ES-I3 (cell line): Measurements from ENCODE around the gene UST.

Experiments used
- H3K36me3 ChIP-seq: 2 replicates; pipeline ENCODE4 v1.6.1; 2013; ENCODE audit warnings: mild to moderate bottlenecking, low read length, control low read depth, moderate library complexity; ENCODE audit not compliant: insufficient read depth
- H3K4me1 ChIP-seq: 2 replicates; pipeline ENCODE4 v1.6.1; 2013; ENCODE audit warnings: mild to moderate bottlenecking, control low read depth, low read length; ENCODE audit not compliant: insufficient read depth
- H3K9ac ChIP-seq: 2 replicates; pipeline ENCODE4 v1.6.1; 2013; ENCODE audit warnings: low read depth, mild to moderate bottlenecking, low read length, moderate library complexity
- H3K9me3 ChIP-seq: 2 replicates; pipeline ENCODE4 v1.6.1; 2013; ENCODE audit warnings: mild to moderate bottlenecking, low read length, moderate library complexity; ENCODE audit not compliant: control insufficient read depth, insufficient read depth

UST gene

GRCh38 chr6:149052350-149053106 lies 305.7 kb downstream of the UST start:
- peaks cover 3% of the 10 kb centered on the region; the same call in 1 of the 2 replicates for H3K4me1 ChIP-seq
- no peaks in the 10 kb centered on the region for H3K36me3 ChIP-seq
- no peaks in the 10 kb centered on the region for H3K9me3 ChIP-seq
- no peak overlapping the region for H3K9ac ChIP-seq

DNA sequence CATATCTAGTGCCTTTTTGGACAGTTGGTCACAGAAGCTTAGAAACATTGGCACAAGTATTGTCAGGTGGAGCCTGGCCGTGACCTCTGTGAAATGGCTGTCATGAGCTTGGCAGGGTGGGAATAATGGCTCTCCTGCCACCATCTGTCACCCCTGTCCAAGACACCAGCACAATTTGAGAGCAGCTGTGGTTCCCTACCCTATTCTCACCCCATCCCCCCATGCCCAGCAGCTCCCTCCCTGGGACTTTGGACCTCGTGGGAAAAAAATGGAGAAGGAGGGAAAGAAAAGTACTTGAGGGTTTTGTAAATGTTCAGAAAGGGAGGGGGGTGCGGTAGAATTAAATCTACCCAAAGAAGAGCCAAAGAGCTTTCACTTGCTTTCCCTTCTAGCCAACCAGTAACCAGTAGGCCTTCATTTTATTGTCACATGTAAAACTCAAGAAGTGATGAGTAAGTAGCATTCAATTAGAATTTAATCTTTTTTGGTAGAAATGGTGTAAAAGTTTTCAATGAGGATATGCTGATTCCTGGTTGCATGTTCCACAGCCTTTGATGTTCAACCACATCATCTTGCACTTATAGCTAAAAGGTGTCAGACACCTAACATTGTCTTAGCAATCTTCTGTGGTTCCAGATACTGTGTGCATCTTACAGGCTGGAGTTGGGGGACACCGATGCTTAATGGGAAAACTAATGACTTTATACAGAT lies 307.2 kb downstream of the UST start:
- no peak overlapping the region for H3K9ac ChIP-seq
- H3K4me1 ChIP-seq, result peaks cover 5% of the 10 kb centered on the region
- H3K36me3 ChIP-seq, result no peaks in the 10 kb centered on the region
- no peaks in the 10 kb centered on the region for H3K9me3 ChIP-seq

DNA sequence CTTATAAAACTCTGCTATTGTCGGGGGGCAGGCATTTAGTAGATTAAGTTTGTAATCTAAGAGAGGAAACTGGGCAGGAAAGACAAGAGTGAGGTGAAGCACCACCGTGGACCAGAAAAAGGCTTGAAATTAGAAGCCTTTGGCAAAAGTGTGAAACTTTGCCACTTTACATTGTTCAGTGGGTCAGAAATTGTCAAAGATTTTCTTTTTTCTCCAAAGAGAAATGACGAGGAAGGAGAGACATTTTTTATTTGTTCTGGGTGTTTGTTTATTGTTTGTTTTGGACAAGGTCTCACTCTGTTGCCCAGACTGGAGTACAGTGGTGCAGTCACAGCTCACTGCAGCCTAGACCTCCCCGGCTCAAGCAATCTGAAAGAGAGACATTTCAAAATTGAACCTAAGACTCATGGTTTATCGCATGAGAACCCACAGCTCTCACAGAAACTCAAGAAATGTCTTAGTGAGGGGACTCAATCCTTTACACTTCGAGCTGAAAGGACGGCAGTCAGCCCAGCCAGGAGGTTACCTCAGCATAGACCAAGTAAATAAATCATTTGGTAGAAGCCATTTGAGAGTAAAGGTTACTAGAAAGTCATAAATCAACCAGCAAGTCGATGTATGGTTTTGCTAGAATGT lies 307.8 kb downstream of the UST start:
- Histone ChIP-seq H3K9me3 (no peaks in the 10 kb centered on the region), H3K4me1 (peaks cover 11% of the 10 kb centered on the region)

DNA sequence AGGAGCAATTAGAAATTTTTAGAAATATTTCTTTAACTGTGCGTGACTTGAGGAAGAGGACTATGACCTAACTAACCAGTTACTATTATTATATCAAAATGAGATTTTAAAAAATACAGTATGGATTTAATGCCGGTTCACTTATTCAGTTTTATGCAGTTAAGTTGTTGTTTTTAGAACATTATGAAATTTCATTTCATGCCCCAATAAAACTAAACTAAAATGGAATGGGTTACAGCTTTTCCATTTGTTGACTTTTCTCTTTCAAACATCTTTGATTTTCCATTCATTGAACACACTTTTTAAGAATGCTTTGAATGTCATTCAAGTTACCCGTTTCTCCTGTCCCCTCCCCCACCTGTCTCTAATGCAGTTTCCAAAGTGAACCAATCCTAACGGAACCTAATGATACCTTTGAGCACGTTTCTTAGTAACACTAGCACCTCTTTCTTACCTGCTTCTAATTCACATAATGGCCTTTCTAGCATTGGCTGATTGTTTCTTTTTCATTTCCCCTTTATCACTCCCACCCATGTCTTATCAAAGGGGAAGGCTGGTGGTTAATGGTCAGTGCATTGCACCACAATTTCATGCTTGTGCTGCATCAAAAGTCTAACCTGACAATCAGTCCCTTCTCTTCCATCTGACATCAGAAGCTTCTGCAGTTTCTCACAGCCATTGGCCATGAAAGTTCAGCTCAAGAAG lies 308.5 kb downstream of the UST start:
- no peaks in the 10 kb centered on the region for H3K9me3 ChIP-seq
- no peaks in the 10 kb centered on the region for H3K36me3 ChIP-seq
- peaks cover 11% of the 10 kb centered on the region for H3K4me1 ChIP-seq
- H3K9ac ChIP-seq, result no peak overlapping the region

More for the DNA sequence above, 307.8 kb downstream of the UST start:
- H3K9ac ChIP-seq, result no peak overlapping the region
- no peaks in the 10 kb centered on the region for H3K36me3 ChIP-seq

DNA sequence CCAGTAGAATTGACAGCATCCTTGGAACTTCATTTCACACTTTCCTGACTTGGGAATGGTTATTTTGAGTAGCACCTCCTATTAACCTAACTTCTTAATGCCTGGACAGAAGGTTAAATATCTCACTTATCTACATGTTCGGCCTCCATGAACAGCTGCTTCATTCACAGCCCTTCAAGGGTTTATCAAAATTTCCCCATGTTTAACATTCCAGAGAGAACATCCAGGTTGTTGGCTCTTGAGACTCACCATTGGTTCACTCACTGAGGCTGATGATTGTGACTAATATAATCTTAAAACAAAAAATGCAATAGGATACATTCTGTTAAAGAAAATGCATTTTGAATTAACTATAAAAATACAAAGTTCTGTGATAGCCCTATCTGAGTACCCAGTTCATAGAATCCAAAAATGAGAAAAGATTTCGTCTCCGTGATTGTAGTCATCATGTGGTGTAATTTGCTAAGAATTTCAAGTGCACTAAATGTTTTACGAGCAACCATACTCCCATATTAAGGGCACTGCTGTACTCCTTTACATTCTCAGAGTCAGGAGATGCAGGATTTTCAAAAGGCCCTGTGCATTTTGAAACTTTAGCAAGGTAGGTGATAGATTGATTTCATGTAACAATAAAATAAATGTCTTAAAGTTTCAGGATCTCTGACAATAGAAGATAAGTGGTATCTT lies 310.1 kb downstream of the UST start:
- Histone ChIP-seq H3K9ac (no peak overlapping the region), H3K4me1 (peaks cover 8% of the 10 kb centered on the region), H3K36me3 (no peaks in the 10 kb centered on the region), H3K9me3 (no peaks in the 10 kb centered on the region)

- Histone ChIP-seq H3K9me3 (no peaks in the 10 kb centered on the region), H3K9ac (no peak overlapping the region), H3K4me1 (peaks cover 8% of the 10 kb centered on the region), H3K36me3 (no peaks in the 10 kb centered on the region)
Observed at GRCh38 chr6:149057464-149057840, 310.6 kb downstream of the UST start.

GRCh38 chr6:149059557-149059956 lies 312.7 kb downstream of the UST start:
- no peaks in the 10 kb centered on the region for H3K36me3 ChIP-seq
- H3K4me1 ChIP-seq, result peaks cover 8% of the 10 kb centered on the region
- no peak overlapping the region for H3K9ac ChIP-seq
- no peaks in the 10 kb centered on the region for H3K9me3 ChIP-seq

DNA sequence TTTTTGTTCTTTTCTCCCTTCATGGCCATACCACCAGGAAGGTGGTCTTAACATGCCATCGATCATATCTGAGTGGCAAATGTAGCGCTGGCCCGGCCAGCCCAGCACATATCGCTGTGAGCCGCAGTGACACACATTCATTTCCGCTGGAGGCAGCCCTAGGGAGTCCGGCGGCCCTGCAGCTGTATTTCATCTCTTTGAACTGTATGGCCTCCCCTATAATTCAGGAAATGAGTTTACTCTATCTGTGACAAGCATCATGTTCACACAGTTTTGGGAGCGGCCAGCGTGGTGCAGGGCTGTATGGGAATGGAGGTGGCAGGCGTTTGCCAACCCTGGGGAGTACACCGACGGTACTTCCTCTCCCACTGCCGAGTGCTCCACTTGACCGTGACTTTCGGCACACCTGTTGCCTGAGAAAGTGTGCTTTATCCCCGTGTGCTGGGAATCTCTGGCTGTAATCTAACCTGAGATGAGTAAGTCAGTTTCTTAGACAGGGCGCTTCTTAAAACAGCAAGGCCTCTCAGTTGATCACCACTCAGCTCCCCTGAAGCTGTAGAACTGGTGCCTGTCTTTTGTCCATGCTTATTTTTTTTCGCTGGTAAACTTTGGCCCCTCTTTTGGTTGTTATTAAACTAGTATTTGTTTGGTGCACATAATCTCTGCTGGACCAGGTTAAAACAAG lies 313.6 kb downstream of the UST start:
- peaks cover 8% of the 10 kb centered on the region for H3K4me1 ChIP-seq
- H3K9me3 ChIP-seq, result no peaks in the 10 kb centered on the region
- no peak overlapping the region for H3K9ac ChIP-seq
- H3K36me3 ChIP-seq, result no peaks in the 10 kb centered on the region

- Histone ChIP-seq H3K36me3 (no peaks in the 10 kb centered on the region), H3K9me3 (no peaks in the 10 kb centered on the region), H3K4me1 (peaks cover 8% of the 10 kb centered on the region), H3K9ac (no peak overlapping the region)
Observed at GRCh38 chr6:149060985-149061760, 314.3 kb downstream of the UST start.

DNA sequence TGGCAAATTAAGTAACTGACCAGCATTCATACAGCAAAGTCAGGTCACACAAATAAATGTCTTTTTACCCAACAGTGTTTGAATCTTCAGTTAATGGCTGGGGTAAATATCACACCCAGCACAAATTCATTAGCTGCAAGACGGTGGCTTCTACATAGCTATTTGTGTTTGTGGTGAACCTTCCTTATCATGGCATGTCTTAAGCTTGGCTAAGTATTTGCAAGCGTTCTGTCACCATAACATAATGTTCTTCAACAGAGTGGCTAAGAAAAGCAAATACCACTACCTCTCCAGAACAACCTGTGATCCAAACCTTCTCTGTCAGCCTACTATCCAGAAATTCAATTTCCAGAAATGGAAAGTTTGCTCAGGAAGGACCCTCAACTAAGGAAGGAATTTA lies 315.1 kb downstream of the UST start:
- H3K4me1 ChIP-seq, result peaks cover 8% of the 10 kb centered on the region
- no peaks in the 10 kb centered on the region for H3K36me3 ChIP-seq
- H3K9ac ChIP-seq, result no peak overlapping the region
- no peaks in the 10 kb centered on the region for H3K9me3 ChIP-seq

DNA sequence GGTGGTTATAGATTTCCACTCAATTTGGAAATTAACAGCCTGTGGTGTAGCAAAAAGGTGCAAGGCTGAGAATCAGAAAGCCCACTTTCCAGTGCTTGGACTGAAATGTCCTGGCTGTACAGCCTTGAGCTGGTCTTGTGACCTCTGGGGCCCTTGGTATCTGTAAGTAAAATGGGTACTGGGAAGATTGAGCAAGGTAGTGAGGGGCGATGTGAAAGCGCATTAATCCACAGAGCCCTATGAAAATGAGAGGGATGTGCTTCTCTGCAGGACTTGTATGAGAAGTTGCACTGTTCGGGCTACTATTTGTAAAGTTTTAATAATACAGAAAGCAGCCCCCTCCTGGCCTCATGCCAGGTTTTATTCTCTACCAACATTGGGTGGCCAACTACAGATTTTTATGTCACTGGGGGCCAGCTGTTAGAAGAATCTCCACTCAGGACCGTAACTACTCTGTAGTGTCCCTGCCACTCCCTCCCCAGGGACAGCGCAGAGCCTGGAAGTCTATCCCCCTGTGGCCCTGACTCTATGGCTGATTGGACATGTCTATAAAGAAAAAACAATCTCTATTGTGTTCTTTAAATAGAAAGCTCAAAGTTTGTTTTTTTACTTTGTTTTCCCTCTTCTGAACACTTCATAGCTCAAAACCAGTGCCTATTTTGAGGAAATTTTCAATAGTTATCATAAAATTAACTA lies 316.0 kb downstream of the UST start:
- peaks cover 8% of the 10 kb centered on the region for H3K4me1 ChIP-seq
- no peaks in the 10 kb centered on the region for H3K9me3 ChIP-seq
- no peaks in the 10 kb centered on the region for H3K36me3 ChIP-seq
- no peak overlapping the region for H3K9ac ChIP-seq

DNA sequence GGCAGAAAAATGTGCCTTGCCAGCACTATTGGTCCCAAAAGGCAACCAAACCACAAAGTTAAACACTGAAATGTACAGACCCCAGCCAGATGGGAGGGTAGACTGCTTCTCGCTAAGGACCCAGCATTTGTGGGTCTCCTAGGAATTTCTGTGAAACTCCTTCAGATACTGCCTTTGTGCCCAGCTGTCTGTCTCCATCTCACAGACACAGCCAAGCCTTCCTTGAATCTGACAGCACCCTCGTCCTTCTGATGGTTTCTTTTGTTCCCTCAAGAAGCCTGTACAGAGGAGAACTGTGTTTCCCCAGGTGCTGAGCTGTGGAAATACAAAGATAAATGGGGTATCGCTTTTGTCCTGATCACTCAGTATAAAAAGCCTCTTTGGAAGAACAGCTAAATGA lies 316.6 kb downstream of the UST start:
- Histone ChIP-seq H3K9ac (no peak overlapping the region), H3K36me3 (no peaks in the 10 kb centered on the region), H3K9me3 (no peaks in the 10 kb centered on the region), H3K4me1 (peaks cover 8% of the 10 kb centered on the region)
